ENCODE measurements around the gene C1QTNF1. TPM values are rescaled to one million over a fixed set of nuclear protein-coding genes. Genes with fewer than 3 reads are reported as not detected.

Gene C1QTNF1
- total RNA-seq, 1 experiment from 2014 or later: 19.9 TPM

DNA sequence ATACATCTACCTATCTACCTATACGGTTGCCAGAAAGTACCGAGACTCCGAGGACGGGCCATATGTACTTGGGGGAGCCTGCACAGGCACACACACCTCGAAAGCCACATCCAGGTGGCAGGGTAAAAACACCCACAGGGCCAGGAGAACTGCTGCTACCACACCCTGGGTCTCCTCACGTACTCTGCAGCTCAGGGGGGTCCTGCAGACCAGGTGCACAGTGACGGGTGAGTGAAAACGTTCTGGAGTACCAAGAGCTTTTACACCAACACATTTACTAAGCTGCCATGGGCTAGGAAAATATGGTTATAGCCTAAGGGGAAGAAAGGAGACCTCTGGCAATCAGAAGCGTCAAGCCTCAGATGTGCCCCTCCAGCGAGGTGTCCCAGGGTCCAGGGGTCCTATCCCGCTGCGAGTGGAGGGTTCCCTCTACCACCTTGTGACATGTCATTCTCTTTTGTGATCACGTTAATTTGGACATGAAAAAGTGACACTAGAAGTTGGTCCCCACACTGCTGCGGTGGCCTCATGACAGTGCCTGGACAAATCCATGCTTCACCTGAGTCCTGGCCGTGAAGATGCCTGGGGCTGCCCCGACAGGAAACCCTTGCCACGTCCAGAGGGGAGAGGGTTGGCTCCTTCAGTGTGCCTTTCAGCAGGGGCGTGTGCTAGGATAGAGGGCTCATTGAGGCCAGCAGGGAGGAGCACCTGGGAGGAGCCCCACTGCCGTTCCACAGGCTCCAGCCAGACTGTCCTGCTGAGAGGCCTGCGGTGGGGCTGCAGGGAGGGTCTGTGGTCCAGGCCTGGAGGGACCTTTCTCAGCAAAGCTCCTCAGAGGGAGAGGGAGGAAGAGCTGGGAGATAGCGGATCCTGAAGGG is 16.2 kb upstream of the C1QTNF1 start:
- Histone ChIP-seq H3K36me3 (ENCODE audit: control insufficient read depth, insufficient read depth, low read length) (peaks cover 4% of the 10 kb centered on the region; the same call in 1 of the 2 replicates), H3K4me3 (ENCODE audit: low read depth, low read length) (no peak overlapping the region), H3K9me3 (no peaks in the 10 kb centered on the region), H3K27me3 (replicated peaks; ENCODE audit: control insufficient read depth, insufficient read depth, low read length) (no peaks in the 10 kb centered on the region), H3K4me1 (peaks cover 39% of the 10 kb centered on the region)
- no peaks in the 10 kb centered on the region for H3K27me3 Mint-ChIP-seq (ENCODE audit: insufficient read depth, unreplicated experiment)
- peak in 1 of 2 experiments; percentile 29 for DNase-seq
- H3K36me3 Mint-ChIP-seq (ENCODE audit: insufficient read depth, unreplicated experiment): peaks cover 16% of the 10 kb centered on the region
- H3K4me1 Mint-ChIP-seq (ENCODE audit: low read depth, unreplicated experiment): peaks cover 38% of the 10 kb centered on the region
- peak overlapping the region; percentile 92 for H3K27ac Mint-ChIP-seq (ENCODE audit: unreplicated experiment)
- intact Hi-C loops (cut with micrococcal nuclease; ENCODE audit: unreplicated experiment): no loop called here
- peak overlapping the region; percentile 95 for H3K4me3 Mint-ChIP-seq (ENCODE audit: unreplicated experiment)
- H3K9me3 Mint-ChIP-seq (ENCODE audit: unreplicated experiment): peaks cover 9% of the 10 kb centered on the region
- POLR2A ChIA-PET: no interaction called here
- CTCF ChIA-PET: no interaction called here
- BruUV-seq (replicated peaks): no TSS peak
- TF ChIP-seq, protein P1, sequence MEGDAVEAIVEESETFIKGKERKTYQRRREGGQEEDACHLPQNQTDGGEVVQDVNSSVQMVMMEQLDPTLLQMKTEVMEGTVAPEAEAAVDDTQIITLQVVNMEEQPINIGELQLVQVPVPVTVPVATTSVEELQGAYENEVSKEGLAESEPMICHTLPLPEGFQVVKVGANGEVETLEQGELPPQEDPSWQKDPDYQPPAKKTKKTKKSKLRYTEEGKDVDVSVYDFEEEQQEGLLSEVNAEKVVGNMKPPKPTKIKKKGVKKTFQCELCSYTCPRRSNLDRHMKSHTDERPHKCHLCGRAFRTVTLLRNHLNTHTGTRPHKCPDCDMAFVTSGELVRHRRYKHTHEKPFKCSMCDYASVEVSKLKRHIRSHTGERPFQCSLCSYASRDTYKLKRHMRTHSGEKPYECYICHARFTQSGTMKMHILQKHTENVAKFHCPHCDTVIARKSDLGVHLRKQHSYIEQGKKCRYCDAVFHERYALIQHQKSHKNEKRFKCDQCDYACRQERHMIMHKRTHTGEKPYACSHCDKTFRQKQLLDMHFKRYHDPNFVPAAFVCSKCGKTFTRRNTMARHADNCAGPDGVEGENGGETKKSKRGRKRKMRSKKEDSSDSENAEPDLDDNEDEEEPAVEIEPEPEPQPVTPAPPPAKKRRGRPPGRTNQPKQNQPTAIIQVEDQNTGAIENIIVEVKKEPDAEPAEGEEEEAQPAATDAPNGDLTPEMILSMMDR (IDR thresholded peaks at IDR 0.05; ENCODE audit: insufficient read depth in 1 of 2, low read depth in 1 of 2, low read length in 1 of 2, severe bottlenecking in 1 of 2, unreplicated experiment in 1 of 2): no peak

DNA sequence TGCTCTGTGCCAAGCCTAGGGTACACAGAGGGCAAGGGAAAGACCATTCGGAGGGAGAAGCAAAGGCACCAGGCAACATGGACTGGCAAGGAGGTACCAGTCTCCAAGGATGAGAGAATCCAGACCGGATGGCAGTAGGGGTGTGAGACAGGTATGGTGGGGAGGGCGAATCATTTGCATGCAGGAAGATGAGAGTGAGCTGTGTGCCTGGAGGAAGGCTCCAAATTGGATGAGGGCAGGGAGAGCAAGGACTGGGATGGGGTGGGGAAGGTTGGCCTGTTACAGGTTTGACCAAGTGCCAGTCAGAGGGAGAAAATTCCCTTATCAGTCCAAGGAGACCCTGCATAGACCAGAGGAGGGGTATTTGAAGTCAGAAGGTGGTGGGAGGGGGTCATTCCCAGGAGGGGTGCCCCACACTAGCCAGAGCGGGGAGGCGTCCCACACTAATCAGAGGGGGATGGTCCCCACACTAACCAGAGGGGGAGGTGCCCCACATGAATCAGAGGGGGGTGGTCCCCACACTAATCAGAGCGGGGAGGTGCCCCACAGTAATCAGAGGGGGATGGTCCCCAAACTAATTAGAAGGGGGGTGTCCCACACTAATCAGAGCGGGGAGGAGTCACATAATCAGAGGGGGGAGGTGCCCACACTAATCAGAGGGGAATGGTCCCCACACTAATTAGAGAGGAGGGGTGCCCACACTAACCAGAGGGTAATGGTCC is 15.1 kb upstream of the C1QTNF1 start:
- POLR2A ChIA-PET: interaction anchor here (0.6 to 1.0 kb wide), 4 partner anchors 16 to 836 kb away, joined by 3 to 10 read pairs (median 4); no protein-coding TSS in a partner anchor
- Mint-ChIP-seq H3K27ac (ENCODE audit: unreplicated experiment) (peak overlapping the region; percentile 92), H3K4me1 (ENCODE audit: low read depth, unreplicated experiment) (peaks cover 38% of the 10 kb centered on the region), H3K36me3 (ENCODE audit: insufficient read depth, unreplicated experiment) (peaks cover 16% of the 10 kb centered on the region), H3K9me3 (ENCODE audit: unreplicated experiment) (peaks cover 18% of the 10 kb centered on the region), H3K4me3 (ENCODE audit: unreplicated experiment) (peak overlapping the region; percentile 95), H3K27me3 (ENCODE audit: insufficient read depth, unreplicated experiment) (no peaks in the 10 kb centered on the region)
- Histone ChIP-seq H3K36me3 (ENCODE audit: control insufficient read depth, insufficient read depth, low read length) (peaks cover 4% of the 10 kb centered on the region; the same call in 1 of the 2 replicates), H3K4me1 (peaks cover 39% of the 10 kb centered on the region), H3K27me3 (replicated peaks; ENCODE audit: control insufficient read depth, insufficient read depth, low read length) (no peaks in the 10 kb centered on the region), H3K9me3 (peaks cover 6% of the 10 kb centered on the region; the same call in 1 of the 2 replicates), H3K4me3 (ENCODE audit: low read depth, low read length) (peak overlapping the region; percentile 91)
- no TSS peak for BruUV-seq (replicated peaks)
- intact Hi-C loops (cut with micrococcal nuclease; ENCODE audit: unreplicated experiment): no loop called here
- TF ChIP-seq, protein P1 (IDR thresholded peaks at IDR 0.05; ENCODE audit: insufficient read depth in 1 of 2, low read depth in 1 of 2, low read length in 1 of 2, severe bottlenecking in 1 of 2, unreplicated experiment in 1 of 2): no peak
- no peak for DNase-seq
- CTCF ChIA-PET: interaction anchor here (0.6 to 1.0 kb wide), 5 partner anchors 37 to 1677 kb away, joined by 3 to 5 read pairs (median 3); partner anchors contain the start of gene ENGASE

All from Caco-2 (cell line).